ENCODE data around the gene NHSL2. TPM values are rescaled to one million over a fixed set of nuclear protein-coding genes. Genes with fewer than 3 reads are reported as not detected.

NHSL2 gene
- total and polyA plus RNA-seq, 2 of the 13 experiments (the other 11 are each of a cell fraction or from before 2014, with no cell fraction given) = not detected

GRCh38 chrX:72088761-72089160 is 178.1 kb downstream of the NHSL2 start:
- ChIA-PET CTCF (ENCODE audit: low intra/inter-chr PET ratio, low total read pairs) (no interaction called here), POLR2A (no interaction called here)
- ATAC-seq = no peak
- H3K27ac ChIP-seq (ENCODE audit: extremely low read length, insufficient read depth, low read length) = no peak overlapping the region
- H3K36me3 ChIP-seq (replicated peaks in 1 of 2; ENCODE audit: control insufficient read depth in 1 of 2, insufficient read depth in 2 of 2, low read length in 2 of 2) = no peaks in the 10 kb centered on the region
- no peak overlapping the region for H3K4me2 ChIP-seq (ENCODE audit: low read depth, low read length)
- intact Hi-C loops (cut with micrococcal nuclease; ENCODE audit: unreplicated experiment) = no loop called here
- in situ Hi-C loops (cut with HindIII; ENCODE audit: extremely low pct_ligation_motif_present, low pct_unique_long_range_greater_than_20kb) = no loop called here
- no peaks in the 10 kb centered on the region for H3K79me2 ChIP-seq (ENCODE audit: insufficient read depth, low read length)
- H3K4me3 ChIP-seq (replicated peaks in 1 of 3; ENCODE audit: insufficient read depth in 1 of 3, low read depth in 2 of 3, low read length in 3 of 3) = no peak overlapping the region
- no peaks in the 10 kb centered on the region for H4K20me1 ChIP-seq (ENCODE audit: insufficient read depth, low read length)
- no peaks in the 10 kb centered on the region for H3K9me3 ChIP-seq (ENCODE audit: low read length)
- H3K4me1 ChIP-seq (ENCODE audit: insufficient read depth, low read length) = no peaks in the 10 kb centered on the region
- no TSS peak for BruUV-seq (replicated peaks)
- no peak overlapping the region for H3K9ac ChIP-seq (ENCODE audit: insufficient read depth, low read depth, low read length)
- FAIRE-seq = no peak
- DNase-seq (ENCODE audit: low spot score) = no peak
- WGBS (ENCODE audit: low lambda C conversion rate) = 24% methylated on average over 6 of the region's 6 CpGs
- no peak overlapping the region for H2AFZ ChIP-seq (ENCODE audit: low read length)
- H3K27me3 ChIP-seq (ENCODE audit: control insufficient read depth in 1 of 2, insufficient read depth in 2 of 2, low read length in 2 of 2) = no peaks in the 10 kb centered on the region
- TF ChIP-seq PRPF4 (IDR thresholded peaks at IDR 0.05; ENCODE audit: low read depth, low read length, poor library complexity, severe bottlenecking) (no peak), ZNF597 (CRISPR knock-in tag; IDR thresholded peaks at IDR 0.05) (no peak), ZNF430 (CRISPR knock-in tag; IDR thresholded peaks at IDR 0.05) (no peak), ZNF33B (CRISPR knock-in tag; IDR thresholded peaks at IDR 0.05) (no peak), ZBTB40 (IDR thresholded peaks at IDR 0.05) (no peak), ZBTB40 (CRISPR knock-in tag; IDR thresholded peaks at IDR 0.05) (no peak), ZNF841 (CRISPR knock-in tag; IDR thresholded peaks at IDR 0.05; ENCODE audit: borderline replicate concordance) (no peak), ATF7 (IDR thresholded peaks at IDR 0.05) (no peak), ATF7 (CRISPR knock-in tag; IDR thresholded peaks at IDR 0.05) (no peak), ZNF784 (CRISPR knock-in tag; IDR thresholded peaks at IDR 0.05; ENCODE audit: borderline replicate concordance) (no peak), IKZF4 (CRISPR knock-in tag; IDR thresholded peaks at IDR 0.05; ENCODE audit: borderline replicate concordance, low read depth, not compliant biosample characterization) (no peak), MAF1 (CRISPR knock-in tag; IDR thresholded peaks at IDR 0.05; ENCODE audit: borderline replicate concordance) (no peak), PCBP1 (IDR thresholded peaks at IDR 0.05; ENCODE audit: borderline replicate concordance, low read depth, low read length) (no peak)

Data from HepG2 (cell line).